ENCODE results near the gene KLF8. TPM values are rescaled to one million over a fixed set of nuclear protein-coding genes. Genes with fewer than 3 reads are reported as not detected.
"Not testable (repeated sequence)": the region's sequence is repeated elsewhere in the genome, so short reads cannot be mapped to it uniquely, and the experiment has no call there.

The KLF8 gene
- 1 to 10 TPM in 1 of 2 experiments, under 1 TPM in 1; 0.76 to 1.2 TPM for total RNA-seq

GRCh38 chrX:56232221-56233082, at the start of gene KLF8:
KLF8 (plus strand) TSS chrX:56232356; CDS start chrX:56233335, 979 bp downstream.
- Mint-ChIP-seq H3K27ac (no peak within 1 kb of the TSS), H3K36me3 (ENCODE audit: low read depth) (no peaks in the 10 kb centered on the region), H3K4me3 (peak within 1 kb of the TSS; percentile 67), H3K27me3 (peaks cover 8% of the 10 kb centered on the region), H3K4me1 (ENCODE audit: low read depth) (peaks cover 6% of the 10 kb centered on the region), H3K9me3 (no peaks in the 10 kb centered on the region)
- DNase-seq (peak; percentile 50), ATAC-seq (peak; percentile 88)
- no peak for TF ChIP-seq CTCF (IDR thresholded peaks at IDR 0.05)
- ChIA-PET CTCF (interaction anchor here (1.9 kb wide), 1 partner anchor 17 kb away, joined by 6 read pairs; no protein-coding TSS in a partner anchor), POLR2A (no interaction called here)
- intact Hi-C loops (cut with micrococcal nuclease): no loop called here

DNA sequence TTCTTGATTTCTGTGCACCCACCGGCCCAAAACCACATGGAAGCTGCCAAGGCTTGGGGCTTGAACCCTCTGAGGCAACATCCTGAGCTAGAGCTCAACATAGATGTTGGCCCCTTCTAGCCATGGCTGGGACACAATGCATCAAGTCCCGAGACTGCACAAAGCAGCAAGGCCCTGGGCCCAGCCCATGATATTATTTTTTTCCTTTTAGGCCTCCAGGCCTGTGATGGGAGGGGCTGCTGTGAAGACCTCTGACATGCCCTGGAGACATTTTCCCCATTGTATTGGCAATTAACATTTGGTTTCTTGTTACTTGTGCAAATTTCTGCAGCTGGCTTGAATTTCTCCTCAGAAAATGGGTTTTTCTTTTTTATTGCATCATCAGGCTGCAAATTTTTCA, 25.2 kb upstream of the KLF8 start:
- H3K4me3 Mint-ChIP-seq; ATAC-seq; H3K27ac Mint-ChIP-seq; intact Hi-C loops (cut with micrococcal nuclease); H3K9me3 Mint-ChIP-seq; DNase-seq; H3K4me1 Mint-ChIP-seq (ENCODE audit: low read depth); H3K36me3 Mint-ChIP-seq (ENCODE audit: low read depth); POLR2A ChIA-PET; H3K27me3 Mint-ChIP-seq; CTCF ChIA-PET: not testable (repeated sequence)

GRCh38 chrX:56211701-56212100, 20.5 kb upstream of the KLF8 start:
- no peak for TF ChIP-seq CTCF (IDR thresholded peaks at IDR 0.05)
- H3K4me1 Mint-ChIP-seq (ENCODE audit: low read depth): no peaks in the 10 kb centered on the region
- no peaks in the 10 kb centered on the region for H3K27me3 Mint-ChIP-seq
- H3K9me3 Mint-ChIP-seq: no peaks in the 10 kb centered on the region
- ATAC-seq: no peak
- H3K4me3 Mint-ChIP-seq: no peak overlapping the region
- no peak for DNase-seq
- ChIA-PET CTCF (no interaction called here), POLR2A (no interaction called here)
- intact Hi-C loops (cut with micrococcal nuclease): no loop called here
- no peaks in the 10 kb centered on the region for H3K36me3 Mint-ChIP-seq (ENCODE audit: low read depth)
- H3K27ac Mint-ChIP-seq: no peak overlapping the region

DNA sequence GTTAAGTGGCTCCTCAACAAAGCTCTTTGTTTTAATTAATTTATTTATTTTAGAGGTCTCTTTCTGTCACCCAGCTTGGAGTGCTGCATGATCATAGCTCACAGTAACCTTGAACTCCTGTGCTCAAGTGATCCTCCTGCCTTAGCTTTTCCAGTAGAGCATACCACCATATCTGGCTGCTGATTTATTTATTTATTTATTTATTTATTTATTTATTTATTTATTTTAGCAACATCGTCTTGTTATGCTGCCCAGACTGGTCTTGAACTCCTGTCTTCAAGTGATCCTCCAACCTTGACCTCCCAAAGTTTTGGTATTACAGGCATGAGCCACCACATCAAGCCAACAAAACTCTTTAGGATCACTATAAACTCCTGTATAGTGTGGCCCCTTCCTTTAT, 15.8 kb upstream of the KLF8 start:
- Mint-ChIP-seq H3K9me3 (no peaks in the 10 kb centered on the region), H3K4me1 (ENCODE audit: low read depth) (no peaks in the 10 kb centered on the region), H3K27me3 (no peaks in the 10 kb centered on the region), H3K4me3 (no peak overlapping the region), H3K36me3 (ENCODE audit: low read depth) (no peaks in the 10 kb centered on the region), H3K27ac (no peak overlapping the region)
- intact Hi-C loops (cut with micrococcal nuclease): no loop called here
- DNase-seq: no peak
- CTCF ChIA-PET: no interaction called here
- POLR2A ChIA-PET: no interaction called here
- TF ChIP-seq CTCF (IDR thresholded peaks at IDR 0.05): no peak
- ATAC-seq: no peak

GRCh38 chrX:56219700-56220099, 12.5 kb upstream of the KLF8 start:
- Mint-ChIP-seq H3K36me3 (ENCODE audit: low read depth) (no peaks in the 10 kb centered on the region), H3K27ac (no peak overlapping the region), H3K4me3 (no peak overlapping the region), H3K9me3 (no peaks in the 10 kb centered on the region), H3K4me1 (ENCODE audit: low read depth) (no peaks in the 10 kb centered on the region), H3K27me3 (no peaks in the 10 kb centered on the region)
- ATAC-seq (no peak), DNase-seq (no peak)
- intact Hi-C loops (cut with micrococcal nuclease): no loop called here
- no peak for TF ChIP-seq CTCF (IDR thresholded peaks at IDR 0.05)
- ChIA-PET CTCF (interaction anchor here (1.2 kb wide), 3 partner anchors 28 to 509 kb away, joined by 3 to 4 read pairs (median 3); partner anchors contain the start of gene NBDY), POLR2A (no interaction called here)

Measured in activated CD8-positive, alpha-beta T cell treated with anti-CD3 and anti-CD28 coated beads for 36 hours (primary cell).